IMR-90 (cell line): ENCODE results near the gene CRTAP. TPM values are rescaled to one million over a fixed set of nuclear protein-coding genes. Genes with fewer than 3 reads are reported as not detected.

Source experiments
- ATAC-seq: fragments of 200-7000 bp; cut with Tn5 transposase; 2 replicates; pipeline ENCODE4 v1.9.1; 2020; ENCODE audit warnings: low read depth, mild to moderate bottlenecking, moderate library complexity
- BruUV-seq: library from RNA; stranded (reverse); fragments of 400-500 nt; replicated peaks from 2 replicates; lab custom pipeline; 2021; lab: Mats Ljungman, UMichigan
- CTCF ChIA-PET: fragments of 300-600 bp; formaldehyde crosslinking; extraction: SDS; loops from one replicate; lab custom pipeline; 2021; ENCODE audit warnings: antibody characterized with exemption; lab: Yijun Ruan, JAX
- POLR2A ChIA-PET: fragments of 300-600 bp; sonication (Branson Sonifier 250); formaldehyde crosslinking; loops from one replicate; lab custom pipeline; 2022; ENCODE audit warnings: antibody characterized with exemption; ENCODE audit not compliant: unreplicated experiment; lab: Charles Lee
- DNase-seq: peaks from one replicate; pipeline ENCODE4 v3.0.0; 2013
- H2AFZ ChIP-seq: replicated peaks from 2 replicates; pipeline ENCODE3; 2013; ENCODE audit warnings: low read length, mild to moderate bottlenecking; ENCODE audit not compliant: poor library complexity
- H2AK5ac ChIP-seq: 2 replicates; pipeline ENCODE4 v1.6.1; 2013; ENCODE audit warnings: low read depth, low read length, inconsistent platforms
- H2AK9ac ChIP-seq: replicated peaks from 2 replicates; pipeline ENCODE3; 2013; ENCODE audit warnings: mild to moderate bottlenecking, low read depth, low read length, moderate library complexity; ENCODE audit not compliant: poor library complexity
- H2BK120ac ChIP-seq: 2 replicates; pipeline ENCODE4 v1.6.1; 2013; ENCODE audit warnings: low read depth, low read length, inconsistent platforms
- H2BK15ac ChIP-seq: 3 replicates; pipeline ENCODE4 v1.6.1; 2013; ENCODE audit warnings: low read depth, low read length, inconsistent platforms
- H2BK20ac ChIP-seq: 2 replicates; pipeline ENCODE4 v1.6.1; 2013; ENCODE audit warnings: low read depth, mild to moderate bottlenecking, inconsistent platforms, low read length, moderate library complexity
- H2BK5ac ChIP-seq: 2 replicates; pipeline ENCODE4 v1.6.1; 2013; ENCODE audit warnings: mild to moderate bottlenecking, low read depth, low read length, inconsistent platforms; ENCODE audit not compliant: poor library complexity, severe bottlenecking
- H3K14ac ChIP-seq: replicated peaks from 2 replicates; pipeline ENCODE4 v1.6.1; 2013; ENCODE audit warnings: low read depth, low read length, inconsistent platforms
- H3K18ac ChIP-seq: 2 replicates; pipeline ENCODE4 v1.6.1; 2013; ENCODE audit warnings: low read depth, low read length, control low read depth
- H3K23ac ChIP-seq: 2 replicates; pipeline ENCODE4 v1.6.1; 2013; ENCODE audit warnings: low read depth, low read length, inconsistent platforms
- H3K27ac ChIP-seq: 2 replicates; pipeline ENCODE4 v1.5.1; 2013; ENCODE audit warnings: mild to moderate bottlenecking, control low read depth, low read length; ENCODE audit not compliant: insufficient read depth
- H3K27me3 ChIP-seq: 2 replicates; pipeline ENCODE4 v1.6.1; 2013; ENCODE audit warnings: low read length; ENCODE audit not compliant: control insufficient read depth, insufficient read depth
- H3K36me3 ChIP-seq: 2 replicates; pipeline ENCODE4 v1.6.1; 2013; ENCODE audit warnings: low read length, mixed read lengths; ENCODE audit not compliant: control insufficient read depth, insufficient read depth
- H3K4ac ChIP-seq: 2 replicates; pipeline ENCODE4 v1.6.1; 2013; ENCODE audit warnings: low read depth, low read length, inconsistent platforms
- H3K4me1 ChIP-seq: 2 replicates; pipeline ENCODE4 v1.6.1; 2013; ENCODE audit warnings: low read length, mixed read lengths; ENCODE audit not compliant: control insufficient read depth, insufficient read depth
- H3K4me2 ChIP-seq: 2 replicates; pipeline ENCODE4 v1.6.1; 2013; ENCODE audit warnings: low read depth, mild to moderate bottlenecking, control low read depth, low read length, moderate library complexity
- H3K4me3 ChIP-seq: 2 replicates; pipeline ENCODE4 v1.5.1; 2013; ENCODE audit warnings: low read depth, mild to moderate bottlenecking, control low read depth, low read length, moderate library complexity; ENCODE audit not compliant: insufficient read depth
- H3K56ac ChIP-seq: 2 replicates; pipeline ENCODE4 v1.6.1; 2013; ENCODE audit warnings: low read length, inconsistent platforms; ENCODE audit not compliant: insufficient read depth; ENCODE audit errors: extremely low read depth
- H3K79me1 ChIP-seq, 2 experiments: 2 replicates each; pipeline ENCODE4 v1.6.1; 2013; ENCODE audit warnings: low read length in 2 of 2, inconsistent platforms in 1 of 2, low read depth in 1 of 2
- H3K9ac ChIP-seq: 2 replicates; pipeline ENCODE4 v1.6.1; 2013; ENCODE audit warnings: low read depth, low read length, control low read depth
- H3K9me1 ChIP-seq: 2 replicates; pipeline ENCODE4 v1.6.1; 2013; ENCODE audit warnings: low read length, inconsistent platforms; ENCODE audit not compliant: insufficient read depth
- H3K9me3 ChIP-seq: 2 replicates; pipeline ENCODE4 v1.6.1; 2013; ENCODE audit warnings: low read length; ENCODE audit not compliant: control insufficient read depth, insufficient read depth
- H4K20me1 ChIP-seq: 2 replicates; pipeline ENCODE4 v1.6.1; 2013; ENCODE audit warnings: low read length, inconsistent platforms; ENCODE audit not compliant: insufficient read depth
- H4K5ac ChIP-seq: 2 replicates; pipeline ENCODE4 v1.6.1; 2013; ENCODE audit warnings: mild to moderate bottlenecking, low read depth, low read length, control low read depth
- H4K8ac ChIP-seq, 2 experiments: 2 replicates each; pipeline ENCODE4 v1.6.1; 2013; ENCODE audit warnings: low read depth in 2 of 2, low read length in 2 of 2, control low read depth in 1 of 2, inconsistent platforms in 1 of 2
- H4K91ac ChIP-seq: 2 replicates; pipeline ENCODE4 v1.6.1; 2013; ENCODE audit warnings: low read depth, low read length, inconsistent platforms; ENCODE audit not compliant: insufficient read depth
- BHLHE40 ChIP-seq: fragments of 150-350 bp; IDR thresholded peaks from 2 replicates; pipeline ENCODE4 v1.6.1; 2016; ENCODE audit warnings: mild to moderate bottlenecking, low read depth, low read length
- CEBPB ChIP-seq: IDR thresholded peaks from 2 replicates; pipeline ENCODE4 v1.6.1; 2012; ENCODE audit warnings: low read depth, low read length, improper control_type of control experiment
- CHD1 ChIP-seq: IDR thresholded peaks from 2 replicates; pipeline ENCODE4 v1.6.1; 2012; ENCODE audit warnings: low read depth, low read length, improper control_type of control experiment
- CTCF ChIP-seq: conservative IDR thresholded peaks from 2 replicates; pipeline ENCODE4 v1.5.1; 2012; ENCODE audit warnings: mild to moderate bottlenecking, low read depth, low read length, improper control_type of control experiment
- ELK1 ChIP-seq: fragments of 150-350 bp; IDR thresholded peaks from 2 replicates; pipeline ENCODE4 v1.6.1; 2016; ENCODE audit warnings: low read depth, mild to moderate bottlenecking, low read length, moderate library complexity, borderline replicate concordance
- FOS ChIP-seq: fragments of 150-350 bp; IDR thresholded peaks from 2 replicates; pipeline ENCODE4 v1.6.1; 2016; ENCODE audit warnings: low read depth, low read length
- MAFK ChIP-seq: IDR thresholded peaks from 2 replicates; pipeline ENCODE4 v1.6.1; 2012; ENCODE audit warnings: low read depth, low read length, improper control_type of control experiment
- MAZ ChIP-seq: IDR thresholded peaks from 2 replicates; pipeline ENCODE4 v1.6.1; 2012; ENCODE audit warnings: low read depth, mild to moderate bottlenecking, low read length, improper control_type of control experiment, moderate library complexity, borderline replicate concordance
- MXI1 ChIP-seq: IDR thresholded peaks from 2 replicates; pipeline ENCODE4 v1.6.1; 2012; ENCODE audit warnings: low read depth, mild to moderate bottlenecking, low read length, moderate library complexity, borderline replicate concordance
- NFE2L2 ChIP-seq: fragments of 150-350 bp; IDR thresholded peaks from 2 replicates; pipeline ENCODE4 v1.6.1; 2016; ENCODE audit warnings: low read depth, mild to moderate bottlenecking, low read length
- POLR2A ChIP-seq: IDR thresholded peaks from 2 replicates; pipeline ENCODE4 v1.6.1; 2012; ENCODE audit warnings: mild to moderate bottlenecking, low read depth, low read length
- RAD21 ChIP-seq: IDR thresholded peaks from 2 replicates; pipeline ENCODE4 v1.6.1; 2012; ENCODE audit warnings: low read length, improper control_type of control experiment
- RCOR1 ChIP-seq: IDR thresholded peaks from 2 replicates; pipeline ENCODE4 v1.6.1; 2012; ENCODE audit warnings: mild to moderate bottlenecking, low read length, improper control_type of control experiment; ENCODE audit not compliant: insufficient replicate concordance
- RFX5 ChIP-seq: IDR thresholded peaks from 2 replicates; pipeline ENCODE4 v1.8.0; 2012; ENCODE audit warnings: low read depth, mild to moderate bottlenecking, low read length, moderate library complexity
- SMC3 ChIP-seq: fragments of 150-350 bp; IDR thresholded peaks from 2 replicates; pipeline ENCODE4 v1.6.1; 2016; ENCODE audit warnings: low read depth, mild to moderate bottlenecking, antibody characterized with exemption, low read length, moderate library complexity
- USF2 ChIP-seq: fragments of 150-350 bp; IDR thresholded peaks from 2 replicates; pipeline ENCODE4 v1.6.1; 2017; ENCODE audit warnings: mild to moderate bottlenecking, antibody characterized with exemption, low read length, low read depth
- dilution Hi-C: fragments of 300-500 bp; cut with HindIII; formaldehyde crosslinking; loops from one replicate; pipeline ENCODE4 v1.14.3; 2018; ENCODE audit warnings: low sequenced_read_pairs; ENCODE audit not compliant: unreplicated experiment
- in situ Hi-C: fragments of 300-500 bp; cut with MboI; formaldehyde crosslinking; loops from 3 replicates; pipeline ENCODE4 v1.14.3; 2019; ENCODE audit warnings: low sequenced_read_pairs, inconsistent platforms, mixed read lengths
- intact Hi-C: fragments of 100-400 bp; cut with micrococcal nuclease; formaldehyde crosslinking; loops from 2 replicates; pipeline ENCODE4 v1.10.0; 2022
- polyA plus RNA-seq, 3 experiments: library from polyadenylated mRNA; depleted of rRNA; stranded (reverse); fragments of >200 nt; gene quantifications; 2 replicates each; pipeline ENCODE4 v1.2.3, GENCODE V29; 2012; ENCODE audit warnings: low replicate concordance in 1 of 3
- total RNA-seq: library from RNA; depleted of rRNA; stranded (reverse); fragments of >200 nt; gene quantifications from 2 replicates; pipeline ENCODE4 v1.2.3, GENCODE V29; 2012

Gene CRTAP
- total and polyA plus RNA-seq, 2 of the 4 experiments (the other 2 are of a cell fraction): 108 to 205 TPM

- CTCF ChIA-PET: no interaction called here
- Histone ChIP-seq H3K9ac (no peak overlapping the region), H2AFZ (no peak overlapping the region), H3K9me1 (peaks cover 5% of the 10 kb centered on the region; the same call in 1 of the 2 replicates), H2BK120ac (no peak overlapping the region), H3K23ac (no peak overlapping the region), H3K4ac (no peak overlapping the region), H3K56ac (no peak overlapping the region), H3K36me3 (peaks cover 1% of the 10 kb centered on the region; the same call in 1 of the 2 replicates), H4K20me1 (peaks cover 46% of the 10 kb centered on the region; the same call in 1 of the 2 replicates), H2BK15ac (no peak overlapping the region), H3K4me3 (no peak overlapping the region), H3K9me3 (no peaks in the 10 kb centered on the region), H3K4me2 (no peak overlapping the region), H3K14ac (no peak overlapping the region), H4K8ac (no peak overlapping the region), H2AK5ac (no peak overlapping the region), H3K27ac (no peak overlapping the region), H3K18ac (no peak overlapping the region), H3K4me1 (no peaks in the 10 kb centered on the region), H3K27me3 (no peaks in the 10 kb centered on the region), H3K79me1 (peaks cover 22 to 62% of the 10 kb centered on the region in 2 experiments), H2AK9ac (no peak overlapping the region), H4K5ac (no peak overlapping the region), H2BK5ac (no peak overlapping the region), H4K91ac (no peak overlapping the region), H2BK20ac (no peak overlapping the region)
- in situ Hi-C loops (no loop called here), intact Hi-C loops (no loop called here), dilution Hi-C loops (no loop called here)
- no peak for TF ChIP-seq RAD21
- no peak for TF ChIP-seq CHD1
- TF ChIP-seq NFE2L2: no peak
- no peak for TF ChIP-seq MAFK
- TF ChIP-seq CEBPB: no peak
- TF ChIP-seq RCOR1: no peak
- no peak for TF ChIP-seq SMC3
- TF ChIP-seq ELK1: no peak
- no peak for TF ChIP-seq MAZ
- TF ChIP-seq CTCF: no peak
- no peak for TF ChIP-seq POLR2A
- TF ChIP-seq FOS: no peak
- no peak for TF ChIP-seq RFX5
- no peak for TF ChIP-seq USF2
- no peak for TF ChIP-seq BHLHE40
- no peak for TF ChIP-seq MXI1
- BruUV-seq: no TSS peak
- POLR2A ChIA-PET: no interaction called here
- DNase-seq (no peak), ATAC-seq (no peak)
These were observed 32.0 kb upstream of the CRTAP start for GRCh38 chr3:33081812-33082211.
